ENCODE data around the gene GET4.

- TF ChIP-seq CTCF (IDR thresholded peaks at IDR 0.05 in 2 of 3, conservative IDR thresholded peaks at IDR 0.05 in 1 of 3; ENCODE audit: borderline replicate concordance in 1 of 3, insufficient read depth in 1 of 3, low read depth in 2 of 3, low read length in 2 of 3), result no peak
- no peak for TF ChIP-seq RAD21 (IDR thresholded peaks at IDR 0.05; ENCODE audit: low read depth)
- no peak for TF ChIP-seq SIN3A (IDR thresholded peaks at IDR 0.05; ENCODE audit: low read depth)
- no peak for TF ChIP-seq POLR2A (IDR thresholded peaks at IDR 0.05; ENCODE audit: borderline replicate concordance, extremely low read depth, insufficient read depth, insufficient read length)
These were observed 25.2 kb downstream of the GET4 start for GRCh38 chr7:901388-902154.
